NCI-H2171 (cell line): ENCODE measurements around the gene S100Z.
"Not testable (repeated sequence)": the region's sequence is repeated elsewhere in the genome, so short reads cannot be mapped to it uniquely, and the experiment has no call there.

Experiments
- DNase-seq: peaks from one replicate; lab custom pipeline; 2025; lab: John Stamatoyannopoulos, UW

S100Z gene

DNA sequence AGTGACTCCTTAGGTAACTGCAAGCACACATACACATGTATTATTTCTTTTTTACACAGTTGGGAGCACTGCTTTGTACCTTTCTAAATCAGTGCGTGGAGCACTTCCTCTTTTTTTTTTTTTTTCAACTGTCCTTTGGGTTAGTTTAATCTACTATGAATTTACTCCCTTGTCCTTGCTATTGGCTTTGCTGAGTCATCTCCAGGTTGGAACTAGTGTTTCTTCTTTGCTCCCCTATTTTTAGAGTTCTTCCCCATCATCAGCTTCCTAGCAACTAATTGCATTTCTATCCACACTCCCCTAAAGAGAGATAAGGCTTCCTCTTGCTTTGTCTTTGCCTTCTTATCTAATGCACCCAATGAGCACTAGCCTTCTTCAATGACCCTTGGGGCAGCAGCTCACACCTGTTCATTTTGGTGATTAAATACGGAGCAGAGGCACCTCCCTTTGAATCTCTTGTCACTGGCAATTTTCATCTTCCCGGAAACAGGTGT lies 24.3 kb downstream of the S100Z start:
- DNase-seq, result no peak

DNA sequence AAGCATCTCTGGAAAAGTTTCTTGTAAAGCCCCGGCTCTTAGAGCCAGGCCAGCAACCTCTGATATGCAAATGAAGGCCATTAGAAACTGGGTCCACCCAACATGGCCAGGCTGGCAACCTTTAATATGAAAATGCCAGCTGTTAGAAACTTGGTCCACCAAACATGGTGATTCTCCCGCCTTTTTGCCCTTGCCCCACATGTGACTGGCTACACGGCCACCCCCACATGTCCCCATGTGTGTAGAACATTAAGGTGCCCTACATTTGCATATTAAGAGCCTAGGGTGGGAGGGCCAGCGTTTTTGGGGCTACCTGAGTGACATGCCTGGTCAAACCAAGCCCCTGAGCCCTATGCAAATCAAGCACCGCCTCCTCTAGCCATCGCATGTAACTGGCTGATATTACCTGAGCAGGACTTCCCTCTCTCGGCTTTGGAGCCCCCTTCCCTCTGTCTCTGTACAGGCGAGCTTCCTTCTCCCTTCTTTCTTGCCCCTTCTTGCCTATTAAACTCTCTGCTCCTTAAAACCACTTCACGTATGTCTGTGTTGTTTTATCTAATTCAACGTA lies 39.0 kb downstream of the S100Z start:
- DNase-seq, result no peak

DNA sequence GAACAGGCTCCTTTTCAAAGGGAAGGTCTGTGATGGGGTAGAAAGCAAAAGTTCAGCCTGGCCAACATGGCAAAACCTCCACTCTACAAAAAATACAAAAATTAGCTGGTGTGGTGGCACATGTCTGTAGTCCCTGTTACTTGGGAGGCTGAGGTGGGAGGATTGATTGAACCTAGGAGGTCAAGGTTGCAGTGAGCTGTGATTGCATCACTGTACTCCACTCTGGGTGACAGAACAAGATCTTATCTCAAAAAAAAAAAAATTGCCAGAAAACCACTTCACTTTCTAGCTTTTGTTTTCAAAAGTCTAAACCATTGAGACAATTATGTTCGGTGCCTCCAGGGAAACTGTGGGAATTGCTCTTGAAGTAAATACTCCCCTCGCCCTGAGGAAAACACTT lies 43.5 kb downstream of the S100Z start:
- DNase-seq, result no peak

DNA sequence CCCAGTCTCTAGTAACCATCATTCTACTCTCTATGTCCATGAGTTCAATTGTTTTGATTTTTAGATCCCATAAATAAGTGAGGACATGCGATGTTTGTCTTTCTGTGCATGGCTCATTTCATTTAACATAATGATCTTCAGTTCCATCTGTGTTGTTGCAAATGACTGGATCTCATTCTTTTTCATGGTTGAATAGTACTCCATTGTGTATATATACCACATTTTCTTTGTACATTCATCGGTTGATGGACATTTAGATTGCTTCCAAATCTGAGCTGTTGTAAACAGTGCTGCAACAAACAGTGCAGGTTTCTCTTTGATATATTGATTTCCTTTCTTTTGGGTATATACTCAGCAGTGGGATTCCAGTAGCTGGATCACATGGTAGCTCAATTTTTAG lies 46.4 kb downstream of the S100Z start:
- no peak for DNase-seq

DNA sequence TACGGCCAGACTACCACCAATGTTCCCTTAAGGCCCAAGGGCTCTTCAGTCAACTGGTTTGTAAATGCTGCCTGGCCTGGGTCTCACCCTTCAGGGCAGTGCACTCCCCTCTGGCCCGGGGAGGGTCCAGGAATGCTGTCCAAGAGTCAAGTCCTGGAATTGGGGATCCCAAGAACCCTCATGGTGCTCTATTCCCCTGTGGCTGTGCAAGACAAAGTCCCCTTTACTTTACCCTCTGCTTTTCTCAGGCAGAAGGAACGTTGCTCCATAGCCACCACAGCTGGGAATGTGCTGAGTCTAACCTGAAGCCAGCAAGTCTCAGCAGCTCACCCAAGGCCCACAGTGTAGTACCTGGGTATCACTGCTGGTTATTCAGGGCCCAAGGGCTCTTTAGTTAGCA lies 51.7 kb downstream of the S100Z start:
- no peak for DNase-seq

DNA sequence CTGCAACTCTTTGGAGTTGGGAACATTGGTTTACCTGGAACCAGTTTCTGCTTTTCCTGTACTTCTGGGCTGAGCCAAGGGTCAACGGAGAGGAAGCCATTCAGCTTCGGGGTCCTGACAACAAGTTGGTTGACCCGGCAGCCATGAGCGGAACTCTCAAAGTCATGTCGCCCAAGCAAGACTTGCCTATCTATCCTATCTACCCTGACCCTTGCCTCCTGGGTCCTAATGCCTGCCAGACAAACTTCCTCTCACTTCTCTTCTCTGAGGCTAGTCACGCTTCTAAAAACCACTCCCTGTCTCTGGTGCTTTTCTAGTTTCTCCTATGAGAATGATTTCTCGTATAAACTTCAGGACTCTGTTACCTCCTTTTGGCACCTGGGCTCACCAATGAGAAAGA lies 58.4 kb downstream of the S100Z start:
- DNase-seq, result no peak

DNA sequence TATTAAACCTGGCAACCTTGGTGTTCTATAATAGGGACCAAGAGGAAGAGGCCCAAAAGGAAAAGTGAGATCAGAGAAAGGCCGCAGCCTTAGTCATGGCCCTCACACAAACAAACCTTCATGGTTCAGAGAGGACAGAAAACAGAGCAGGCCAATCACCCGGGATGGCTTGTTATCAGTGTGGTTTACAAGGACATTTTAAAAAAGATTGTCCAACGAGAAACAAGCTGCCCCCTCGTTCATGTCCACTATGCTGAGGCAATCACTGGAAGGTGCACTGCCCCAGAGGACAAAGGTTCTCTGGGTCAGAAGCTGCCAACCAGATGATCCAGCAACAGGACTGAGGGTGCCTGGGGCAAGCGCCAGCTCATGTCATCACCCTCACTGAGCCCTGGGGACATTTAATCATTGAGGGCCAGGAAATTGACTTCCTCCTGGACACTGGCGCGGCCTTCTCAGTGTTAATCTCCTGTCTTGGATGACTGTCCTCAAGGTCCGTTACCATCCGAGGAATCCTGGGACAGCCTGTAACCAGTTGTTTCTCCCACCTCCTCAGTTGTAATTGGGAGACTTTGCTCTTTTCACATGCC lies 60.6 kb downstream of the S100Z start:
- DNase-seq, result not testable (repeated sequence)

DNA sequence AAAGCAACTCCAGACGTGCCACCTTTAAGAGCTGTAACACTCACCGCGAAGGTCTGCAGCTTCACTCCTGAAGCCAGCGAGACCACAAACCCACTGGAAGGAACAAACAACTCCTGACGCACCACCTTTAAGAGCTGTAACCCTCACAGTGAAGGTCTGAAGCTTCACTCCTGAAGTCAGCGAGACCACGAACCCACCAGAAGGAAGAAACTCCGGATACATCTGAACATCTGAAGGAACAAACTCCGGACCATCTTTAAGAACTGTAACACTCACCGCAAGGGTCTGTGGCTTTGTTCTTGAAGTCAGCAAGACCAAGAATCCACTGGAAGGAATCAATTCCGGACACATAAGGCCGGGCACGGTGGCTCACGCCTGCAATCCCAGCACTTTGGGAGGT lies 64.9 kb downstream of the S100Z start:
- DNase-seq, result not testable (repeated sequence)

DNA sequence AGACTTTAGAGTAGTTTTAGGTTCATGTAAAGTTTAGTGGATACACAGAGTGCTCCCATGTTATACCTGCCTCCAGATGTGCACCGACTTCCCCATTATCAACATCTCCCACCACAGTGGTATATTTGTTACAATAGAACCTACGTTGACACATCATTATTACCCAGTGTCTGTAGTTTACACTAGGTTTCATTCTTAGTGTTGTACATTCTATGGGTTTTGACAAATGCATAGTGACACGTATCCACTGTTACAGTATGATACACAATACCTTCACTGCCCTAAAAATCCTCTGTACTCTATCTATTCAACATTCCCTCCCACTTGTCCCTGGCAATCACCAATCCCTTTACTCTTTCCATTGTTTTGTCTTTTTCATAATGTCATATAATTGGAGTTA lies 68.7 kb downstream of the S100Z start:
- DNase-seq, result no peak

DNA sequence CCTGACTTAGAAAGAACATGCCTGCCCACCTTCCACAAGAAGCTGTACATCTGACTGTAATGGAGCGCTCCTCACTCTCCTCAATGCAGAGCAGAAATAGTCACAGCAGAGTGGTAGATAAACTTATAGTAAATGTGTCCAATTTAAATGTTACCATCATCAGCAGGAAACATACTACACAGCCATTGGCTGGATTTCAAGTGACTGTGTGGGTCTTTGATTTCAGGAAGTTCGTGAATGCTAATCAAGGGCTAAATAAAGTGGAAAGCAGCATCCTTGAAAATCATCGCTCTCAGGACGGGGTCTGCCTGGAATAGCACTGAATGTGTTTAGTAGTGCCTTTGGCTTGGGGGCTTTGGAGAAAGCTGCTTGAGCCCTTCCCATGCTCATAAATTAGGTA lies 70.7 kb downstream of the S100Z start:
- DNase-seq, result no peak

DNA sequence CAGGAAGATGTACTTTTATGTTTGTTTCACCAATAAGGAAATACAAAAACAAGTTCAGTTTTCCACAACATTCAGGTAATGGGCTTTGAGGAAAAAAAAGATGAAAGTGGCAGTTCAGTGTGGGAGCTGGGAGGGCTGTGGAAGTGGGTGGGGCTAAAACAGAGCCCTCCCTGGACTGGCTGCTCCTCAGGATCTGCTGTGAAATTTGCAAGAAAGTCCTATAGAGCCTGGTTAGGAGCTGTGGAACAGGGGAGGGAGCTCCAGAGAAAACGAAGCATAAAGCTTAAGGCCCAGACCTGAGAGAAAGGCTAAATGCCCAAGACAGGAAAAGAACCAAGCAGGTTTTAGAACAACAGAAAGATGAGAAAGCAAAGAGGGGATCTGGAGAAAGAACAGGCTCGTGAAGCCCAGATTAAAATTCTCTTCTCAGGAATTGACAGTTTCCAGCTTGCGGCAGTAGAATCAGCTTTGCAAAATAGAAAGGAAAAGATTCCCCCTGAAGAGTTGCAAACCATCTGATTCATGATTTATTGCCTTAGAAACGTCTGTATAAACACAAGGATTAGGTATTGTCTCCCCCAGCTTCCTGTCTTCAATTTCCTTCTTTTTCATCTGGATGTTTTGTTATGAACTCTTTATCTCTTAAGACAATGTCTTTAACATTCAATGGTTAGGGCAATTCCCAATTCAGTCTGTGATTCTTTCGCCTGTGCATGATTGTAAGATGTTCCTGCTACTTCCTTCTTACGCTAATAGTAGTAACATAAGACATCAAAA lies 76.7 kb downstream of the S100Z start:
- no peak for DNase-seq

DNA sequence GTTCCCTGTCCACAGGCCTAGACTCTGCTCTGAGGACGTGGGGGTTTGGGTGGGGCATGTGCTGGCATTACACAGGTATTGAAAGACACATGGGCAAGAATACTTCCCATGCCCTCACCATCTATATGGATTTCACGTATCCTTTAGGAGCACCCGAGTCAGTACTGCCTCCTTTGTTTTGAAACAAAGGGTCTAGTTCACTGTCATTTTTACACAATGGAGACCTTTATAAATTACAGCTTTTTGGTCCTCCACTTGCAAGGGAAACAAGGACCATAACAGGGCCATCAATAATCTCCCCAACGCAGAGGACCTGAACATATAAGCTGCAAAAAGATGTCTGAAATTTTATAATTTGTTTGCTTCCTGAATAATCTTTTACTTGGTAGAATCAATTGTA lies 78.1 kb downstream of the S100Z start:
- no peak for DNase-seq

DNA sequence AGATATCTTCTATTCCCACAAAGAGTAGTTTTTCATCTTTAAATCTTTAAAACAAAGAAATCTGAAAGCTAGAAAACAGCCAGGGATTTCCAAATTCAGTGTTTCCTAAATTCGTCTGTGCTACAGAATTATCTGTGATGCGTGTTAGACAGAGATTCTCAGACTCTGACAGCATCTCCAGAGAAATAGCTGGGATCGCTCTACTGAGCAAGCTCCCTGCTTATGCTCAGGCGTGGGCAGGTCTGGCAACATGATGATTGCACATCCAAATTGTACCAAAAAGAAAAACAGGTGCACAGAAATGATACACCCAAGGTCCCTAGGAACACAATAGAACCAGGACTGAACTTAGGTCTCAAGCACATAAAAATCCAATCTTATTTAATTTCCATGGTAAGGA lies 80.3 kb downstream of the S100Z start:
- DNase-seq, result no peak

DNA sequence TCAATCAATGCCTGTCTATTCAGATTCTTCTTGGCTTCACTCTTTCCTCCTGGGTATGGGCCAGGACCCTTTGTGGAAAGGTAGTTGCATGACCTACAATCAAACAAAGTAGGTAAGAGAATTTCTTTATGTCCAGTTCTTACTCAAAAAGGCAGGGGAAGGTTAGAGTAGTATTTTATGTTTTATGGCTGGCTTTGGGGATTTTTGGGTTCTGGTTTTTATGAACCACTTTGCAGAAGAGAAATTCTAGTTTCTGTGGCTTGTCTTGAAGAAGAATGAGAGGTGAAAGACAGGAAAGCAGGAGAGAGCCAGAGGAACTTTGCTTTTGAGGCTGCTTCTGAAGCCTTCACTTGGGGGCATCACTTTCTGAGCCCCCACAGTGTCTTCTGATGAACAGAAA lies 88.4 kb downstream of the S100Z start:
- DNase-seq, result no peak

DNA sequence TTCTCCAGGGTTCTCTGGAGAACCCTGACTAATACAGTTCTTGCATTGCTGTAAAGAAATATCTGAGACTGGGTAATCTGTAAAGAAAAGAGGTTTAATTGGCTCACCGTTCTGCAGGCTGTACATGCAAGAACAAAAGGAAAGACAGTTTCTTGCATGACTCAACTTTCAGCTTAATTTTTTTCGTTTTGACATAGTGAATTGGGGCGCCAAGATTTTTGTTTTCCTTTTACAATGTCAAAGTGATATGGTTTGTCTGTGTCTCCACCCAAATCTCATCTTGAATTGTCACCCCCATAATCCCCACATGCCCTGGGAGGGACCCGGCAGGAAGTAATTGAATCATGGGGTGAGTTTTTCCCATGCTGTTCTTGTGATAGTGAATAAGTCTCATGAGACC lies 91.2 kb downstream of the S100Z start:
- no peak for DNase-seq

DNA sequence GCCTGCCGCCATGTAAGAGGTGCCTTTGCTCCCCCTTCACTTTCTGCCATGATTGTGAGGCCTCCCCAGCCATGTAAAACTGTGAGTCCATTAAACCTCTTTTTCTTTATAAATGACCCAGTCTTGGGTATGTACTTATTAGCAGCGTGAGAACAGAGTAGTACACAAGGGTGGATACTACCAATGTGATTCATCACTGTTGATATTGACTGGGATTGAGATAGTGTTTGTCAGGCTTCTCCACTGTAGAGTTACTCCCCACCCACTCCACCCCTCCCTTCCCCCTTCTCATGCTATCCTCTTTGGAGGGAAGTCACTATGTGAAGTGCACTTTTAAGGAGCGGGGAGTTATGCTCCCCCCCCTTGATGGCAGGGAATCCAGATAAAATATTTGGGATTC lies 91.6 kb downstream of the S100Z start:
- no peak for DNase-seq

DNA sequence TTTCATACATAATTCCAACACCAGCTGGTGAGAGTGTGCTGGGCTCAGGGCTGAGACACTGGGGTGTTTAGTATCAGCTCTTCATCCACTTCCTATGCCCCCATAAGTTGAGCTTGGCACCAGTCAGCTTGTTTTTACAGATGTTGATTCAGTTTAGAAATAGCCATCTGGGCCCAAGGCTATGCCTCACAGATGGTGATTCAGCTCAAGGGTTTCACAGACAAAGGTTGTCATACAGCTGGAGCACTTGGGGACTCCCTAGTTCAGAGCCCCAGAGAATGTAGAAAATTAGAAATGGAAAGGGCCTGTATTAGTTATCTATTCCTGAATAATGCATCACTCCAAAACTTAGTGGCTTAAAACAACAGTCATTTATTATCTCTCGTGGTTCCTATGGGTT lies 92.8 kb downstream of the S100Z start:
- peak; percentile 44 for DNase-seq

DNA sequence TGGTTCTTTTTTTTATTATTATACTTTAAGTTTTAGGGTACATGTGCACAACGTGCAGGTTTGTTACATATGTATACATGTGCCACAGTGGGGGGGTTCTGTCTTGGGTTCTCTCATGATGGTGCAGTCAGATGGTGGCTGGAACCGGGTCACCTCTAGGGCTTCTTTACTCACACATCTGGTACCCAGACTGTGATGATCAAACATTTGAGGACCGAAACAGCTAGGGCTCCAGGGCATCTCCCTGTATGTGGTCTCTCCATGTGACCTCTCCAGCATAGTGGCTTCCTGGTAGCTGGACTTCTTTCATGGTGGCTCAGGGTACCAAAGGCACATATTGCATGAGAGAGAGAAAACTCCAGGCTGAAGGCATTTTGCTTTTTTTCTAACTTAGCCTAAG lies 93.2 kb downstream of the S100Z start:
- DNase-seq, result no peak

DNA sequence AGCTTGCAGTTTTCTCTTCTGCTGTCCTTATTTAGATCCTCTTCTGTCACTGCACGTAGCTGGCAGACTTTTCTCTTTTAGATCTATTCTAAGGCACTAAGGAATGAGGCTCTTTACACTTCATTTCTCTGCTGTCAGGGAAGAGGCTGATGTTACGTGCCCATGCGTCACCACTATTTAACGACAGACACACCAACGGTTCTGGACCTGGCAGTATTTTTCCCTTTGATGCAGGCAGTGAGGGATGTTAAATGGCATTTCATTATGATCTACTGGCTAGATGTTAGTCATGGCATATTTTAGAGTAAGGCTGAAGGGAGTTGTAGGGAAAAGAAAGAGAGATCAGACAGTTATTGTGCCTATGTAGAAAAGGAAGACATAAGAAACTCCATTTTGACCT lies 94.8 kb downstream of the S100Z start:
- no peak for DNase-seq

DNA sequence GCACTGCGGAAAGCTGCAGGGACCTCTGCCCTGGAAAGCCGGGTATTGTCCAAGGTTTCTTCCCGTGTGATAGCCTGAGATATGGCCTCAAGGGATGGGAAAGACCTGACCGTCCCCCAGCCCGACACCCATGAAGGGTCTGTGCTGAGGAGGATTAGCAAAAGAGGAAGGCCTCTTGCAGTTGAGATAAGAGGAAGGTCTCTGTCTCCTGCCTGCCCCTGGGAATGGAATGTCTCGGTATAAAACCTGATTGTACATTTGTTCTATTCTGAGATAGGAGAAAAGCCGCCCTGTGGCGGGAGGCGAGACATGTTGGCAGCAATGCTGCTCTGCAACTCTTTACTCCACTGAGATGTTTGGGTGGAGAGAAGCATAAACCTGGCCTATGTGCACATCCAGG lies 95.4 kb downstream of the S100Z start:
- not testable (repeated sequence) for DNase-seq

DNA sequence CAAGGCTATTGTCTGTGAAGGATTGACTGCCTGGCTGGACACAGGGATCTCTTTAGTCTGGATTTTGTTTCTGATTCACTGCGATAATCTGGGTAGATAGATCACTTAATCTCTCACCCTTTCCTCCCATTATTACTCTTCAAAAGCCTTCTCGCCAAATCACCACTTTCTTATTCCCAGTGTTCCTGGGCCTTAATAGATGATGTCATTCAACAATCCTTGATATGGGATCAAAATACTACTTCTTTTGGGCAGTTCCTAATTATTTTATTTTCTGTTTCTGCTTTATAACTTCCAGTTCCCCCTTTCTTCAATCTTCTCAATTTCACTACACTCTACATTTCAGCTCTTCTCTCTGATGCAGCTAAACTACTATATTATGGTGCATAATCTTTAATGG lies 96.3 kb downstream of the S100Z start:
- no peak for DNase-seq

DNA sequence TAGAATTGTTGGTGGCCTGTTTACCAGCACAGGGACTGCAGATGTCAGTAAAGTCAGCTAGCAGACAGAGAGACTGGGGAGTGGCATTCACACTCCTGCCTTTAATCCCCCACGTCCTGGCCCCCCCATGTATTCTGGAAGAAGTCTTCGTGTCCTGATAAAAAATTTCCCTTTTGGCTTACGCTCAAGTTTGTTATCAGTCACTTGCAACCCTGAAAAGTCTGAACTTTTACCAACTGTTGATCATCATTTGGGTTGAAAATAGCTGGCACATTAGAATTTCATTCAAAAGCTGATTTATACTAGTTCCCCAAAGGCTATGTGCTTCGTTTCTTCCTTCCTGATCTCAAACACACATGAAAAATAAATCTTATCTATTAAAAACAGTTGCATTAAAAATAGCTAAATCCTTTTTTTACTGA lies 97.3 kb downstream of the S100Z start:
- DNase-seq, result no peak

DNA sequence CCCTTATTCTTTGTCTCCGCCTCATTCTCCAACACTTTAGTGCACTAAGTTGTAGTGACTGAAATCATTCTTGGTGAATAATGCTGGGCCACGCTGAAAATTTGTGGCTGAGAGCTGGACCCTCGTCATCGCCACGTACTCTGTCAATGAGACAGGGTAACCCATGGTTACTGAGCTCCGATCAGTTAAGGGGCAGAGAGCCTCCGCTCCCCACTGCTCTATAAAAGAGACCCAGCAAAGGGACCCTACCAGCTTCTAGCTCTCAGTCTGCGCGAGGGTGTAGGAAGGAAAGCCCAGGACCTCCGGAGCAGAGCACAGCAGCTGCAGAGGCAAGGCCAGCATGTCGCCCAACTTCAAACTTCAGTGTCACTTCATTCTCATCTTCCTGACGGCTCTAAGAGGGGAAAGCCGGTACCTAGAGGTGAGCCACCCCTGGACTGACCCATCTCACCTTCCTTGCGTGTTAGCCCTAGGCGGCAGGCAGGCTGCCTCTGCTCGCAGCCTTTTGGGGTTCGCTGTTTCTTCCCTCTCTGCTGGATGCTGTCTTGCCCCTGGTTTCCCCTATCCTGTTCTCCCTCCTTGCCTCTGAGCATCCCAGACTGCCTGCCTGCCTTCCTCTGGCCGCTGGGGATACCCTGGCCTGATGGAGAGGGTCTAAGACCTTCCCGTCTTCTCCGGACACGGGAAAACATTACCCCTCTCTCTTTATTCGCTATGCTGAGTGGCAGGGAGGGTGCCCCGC lies 103.2 kb downstream of the S100Z start, which contains the start of gene CRHBP:
Gene CRHBP, plus strand, starts transcription at position 251 of the 742 bp plus-strand sequence. Its CDS starts 90 bp downstream, at position 341.
- DNase-seq, result no peak
